Keratinocyte (primary cell): ENCODE data around the gene CCDC148. TPM values are rescaled to one million over a fixed set of nuclear protein-coding genes. Genes with fewer than 3 reads are reported as not detected.

Source experiments
- DNase-seq: peaks from one replicate; pipeline ENCODE4 v3.0.0-alpha.2; 2011; ENCODE audit warnings: low read depth, missing footprints, low spot score
- FAIRE-seq: peaks from 2 replicates; lab custom pipeline; 2011; peaks lifted over from hg19 to GRCh38; lab: Jason Lieb, UNC
- H2AFZ ChIP-seq: 2 replicates; pipeline ENCODE4 v1.6.0; 2012; ENCODE audit warnings: low read length, control low read depth, inconsistent platforms; ENCODE audit not compliant: control insufficient read depth
- H3K27ac ChIP-seq: 2 replicates; pipeline ENCODE4 v1.5.1; 2011; ENCODE audit warnings: low read length; ENCODE audit not compliant: control insufficient read depth, insufficient read depth
- H3K27me3 ChIP-seq: 3 replicates; pipeline ENCODE4 v1.6.0; 2011; ENCODE audit warnings: low read length; ENCODE audit not compliant: control insufficient read depth, insufficient read depth; ENCODE audit errors: extremely low read depth
- H3K36me3 ChIP-seq, 2 experiments: 2 replicates in 1 of 2; 3 replicates in 1 of 2; pipeline ENCODE4 v1.5.1; 2011; ENCODE audit warnings: low read length in 2 of 2, mild to moderate bottlenecking in 1 of 2; ENCODE audit not compliant: control insufficient read depth in 2 of 2, insufficient read depth in 2 of 2; ENCODE audit errors: extremely low read depth in 1 of 2
- H3K4me1 ChIP-seq: 3 replicates; pipeline ENCODE4 v1.5.1; 2011; ENCODE audit warnings: low read length; ENCODE audit not compliant: control insufficient read depth, insufficient read depth; ENCODE audit errors: extremely low read depth
- H3K4me2 ChIP-seq: 3 replicates; pipeline ENCODE4 v1.6.0; 2011; ENCODE audit warnings: low read depth, low read length; ENCODE audit not compliant: control insufficient read depth, insufficient read depth; ENCODE audit errors: extremely low read depth
- H3K4me3 ChIP-seq, 3 experiments: fragments of 200-600 bp in 1 of 3; sonication (generic) in 1 of 3; 2 replicates in 2 of 3; 3 replicates in 1 of 3; pipeline ENCODE4 v1.5.1; 2011 to 2016; ENCODE audit warnings: low read length in 3 of 3, mild to moderate bottlenecking in 3 of 3, control low read depth in 2 of 3, inconsistent platforms in 1 of 3, low read depth in 1 of 3, mixed read lengths in 1 of 3, mixed run types in 1 of 3, moderate library complexity in 1 of 3; ENCODE audit not compliant: control insufficient read depth in 2 of 3, insufficient read depth in 2 of 3; ENCODE audit errors: extremely low read depth in 1 of 3
- H3K79me2 ChIP-seq: 2 replicates; pipeline ENCODE4 v1.6.0; 2012; ENCODE audit warnings: low read length; ENCODE audit not compliant: control insufficient read depth, insufficient read depth
- H3K9ac ChIP-seq: 3 replicates; pipeline ENCODE4 v1.6.0; 2011; ENCODE audit warnings: low read length; ENCODE audit not compliant: control insufficient read depth, insufficient read depth; ENCODE audit errors: extremely low read depth
- H3K9me1 ChIP-seq: 3 replicates; pipeline ENCODE4 v1.6.0; 2011; ENCODE audit warnings: low read length; ENCODE audit not compliant: control insufficient read depth, insufficient read depth; ENCODE audit errors: extremely low read depth
- H3K9me3 ChIP-seq: 2 replicates; pipeline ENCODE4 v1.5.1; 2012; ENCODE audit warnings: low read depth, low read length; ENCODE audit not compliant: control insufficient read depth
- H4K20me1 ChIP-seq: 3 replicates; pipeline ENCODE4 v1.6.0; 2011; ENCODE audit warnings: low read length; ENCODE audit not compliant: control insufficient read depth, insufficient read depth; ENCODE audit errors: extremely low read depth
- EZH2 ChIP-seq: IDR thresholded peaks from one replicate; pipeline ENCODE4 v1.6.1; 2012; ENCODE audit warnings: inconsistent platforms, mild to moderate bottlenecking, low read length, moderate library complexity
- dilution Hi-C: fragments of 300-500 bp; cut with MboI; formaldehyde crosslinking; loops from one replicate; pipeline ENCODE4 v1.7.0; 2020; ENCODE audit warnings: low sequenced_read_pairs; ENCODE audit not compliant: extremely low pct_ligation_motif_present
- polyA plus RNA-seq, 5 experiments: library from polyadenylated mRNA; depleted of rRNA in 3 of 5; stranded (reverse) in 3 of 5; stranded (forward) in 1 of 5; unstranded in 1 of 5; fragments of >200 nt; gene quantifications; 1 replicate in 1 of 5; 2 replicates in 3 of 5; 3 replicates in 1 of 5; pipeline versions ENCODE4 v1.2.1 to v1.2.3, GENCODE V29; 2011 to 2012; ENCODE audit warnings: missing spikeins in 2 of 5, low read depth in 1 of 5, low replicate concordance in 1 of 5
- TF ChIP-seq, protein P1 (sequence below), 3 experiments: IDR thresholded peaks in 1 of 3; conservative IDR thresholded peaks in 1 of 3; optimal IDR thresholded peaks in 1 of 3; 2 replicates in 2 of 3; 3 replicates in 1 of 3; pipeline versions ENCODE3 to v1.5.1; 2011; ENCODE audit warnings: low read length in 3 of 3, mild to moderate bottlenecking in 3 of 3, moderate library complexity in 2 of 3, control low read depth in 1 of 3, inconsistent platforms in 1 of 3; ENCODE audit not compliant: insufficient read depth in 2 of 3; ENCODE audit errors: extremely low read depth in 1 of 3

The CCDC148 gene
- polyA plus RNA-seq, 1 donor (not counting 4 experiments of a cell fraction or from before 2014, with no cell fraction given), result 0.39 TPM

DNA sequence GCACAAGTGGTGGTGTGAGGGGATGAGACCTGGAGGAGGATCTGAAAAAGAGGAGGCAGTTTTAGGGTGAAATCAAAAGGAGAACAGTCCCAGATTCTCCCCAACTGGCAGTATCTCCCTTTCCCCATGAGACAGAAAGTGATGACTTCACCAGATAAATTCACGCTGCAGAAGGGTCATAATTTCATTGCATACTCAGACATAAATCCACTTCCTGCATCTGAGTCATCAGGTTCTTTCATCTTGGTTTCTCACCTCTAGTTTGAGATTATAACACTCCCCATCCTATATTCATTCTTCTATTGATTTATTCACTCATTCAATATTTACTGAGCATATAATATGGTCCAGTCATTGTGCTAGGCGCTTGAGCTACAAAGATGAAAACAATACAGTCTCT is 64.7 kb downstream of the CCDC148 start:
- peak overlapping the region; percentile 81 for H2AFZ ChIP-seq
- dilution Hi-C loops, result no loop called here
- DNase-seq (no peak), FAIRE-seq (peak; percentile 62)
- no peaks in the 10 kb centered on the region for H3K27me3 ChIP-seq
- TF ChIP-seq EZH2, result no peak
- TF ChIP-seq, protein P1, sequence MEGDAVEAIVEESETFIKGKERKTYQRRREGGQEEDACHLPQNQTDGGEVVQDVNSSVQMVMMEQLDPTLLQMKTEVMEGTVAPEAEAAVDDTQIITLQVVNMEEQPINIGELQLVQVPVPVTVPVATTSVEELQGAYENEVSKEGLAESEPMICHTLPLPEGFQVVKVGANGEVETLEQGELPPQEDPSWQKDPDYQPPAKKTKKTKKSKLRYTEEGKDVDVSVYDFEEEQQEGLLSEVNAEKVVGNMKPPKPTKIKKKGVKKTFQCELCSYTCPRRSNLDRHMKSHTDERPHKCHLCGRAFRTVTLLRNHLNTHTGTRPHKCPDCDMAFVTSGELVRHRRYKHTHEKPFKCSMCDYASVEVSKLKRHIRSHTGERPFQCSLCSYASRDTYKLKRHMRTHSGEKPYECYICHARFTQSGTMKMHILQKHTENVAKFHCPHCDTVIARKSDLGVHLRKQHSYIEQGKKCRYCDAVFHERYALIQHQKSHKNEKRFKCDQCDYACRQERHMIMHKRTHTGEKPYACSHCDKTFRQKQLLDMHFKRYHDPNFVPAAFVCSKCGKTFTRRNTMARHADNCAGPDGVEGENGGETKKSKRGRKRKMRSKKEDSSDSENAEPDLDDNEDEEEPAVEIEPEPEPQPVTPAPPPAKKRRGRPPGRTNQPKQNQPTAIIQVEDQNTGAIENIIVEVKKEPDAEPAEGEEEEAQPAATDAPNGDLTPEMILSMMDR (optimal IDR thresholded peaks at IDR 0.05 in 1 of 3, IDR thresholded peaks at IDR 0.05 in 1 of 3, conservative IDR thresholded peaks at IDR 0.05 in 1 of 3; ENCODE audit: extremely low read depth in 1 of 3, insufficient read depth in 2 of 3, low read length in 3 of 3), result no peak
- no peaks in the 10 kb centered on the region for H3K9me1 ChIP-seq
- H3K4me2 ChIP-seq, result peak overlapping the region; percentile 18
- no peaks in the 10 kb centered on the region for H4K20me1 ChIP-seq
- no peak overlapping the region for H3K9ac ChIP-seq
- no peak overlapping the region for H3K27ac ChIP-seq
- H3K9me3 ChIP-seq, result no peaks in the 10 kb centered on the region
- peaks cover 14% of the 10 kb centered on the region for H3K4me1 ChIP-seq
- no peaks in the 10 kb centered on the region for H3K36me3 ChIP-seq
- no peak overlapping the region for H3K4me3 ChIP-seq
- H3K79me2 ChIP-seq, result no peaks in the 10 kb centered on the region

DNA sequence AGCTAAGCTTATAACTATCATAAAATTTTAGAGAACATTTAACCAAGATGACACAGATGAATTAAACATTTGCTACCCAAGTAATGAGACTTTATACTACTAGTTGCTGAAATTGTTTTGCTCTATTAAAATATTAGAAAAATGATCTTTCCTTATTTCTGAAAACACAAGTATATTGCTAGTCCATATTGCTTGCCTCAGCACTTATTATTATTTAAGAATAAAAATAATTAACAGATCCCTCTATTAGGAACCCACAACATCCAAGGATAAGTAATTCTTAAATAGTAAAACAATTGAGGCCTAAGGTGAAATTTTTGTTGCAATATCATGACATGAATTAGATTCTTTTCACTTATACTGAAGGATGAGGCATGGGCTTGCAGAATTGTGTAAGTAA is 65.2 kb downstream of the CCDC148 start:
- Histone ChIP-seq H3K9me1 (no peaks in the 10 kb centered on the region), H2AFZ (peak overlapping the region; percentile 81)
- dilution Hi-C loops, result no loop called here

More for the DNA sequence above, 65.2 kb downstream of the CCDC148 start:
- Histone ChIP-seq H3K4me1 (peaks cover 14% of the 10 kb centered on the region), H4K20me1 (no peaks in the 10 kb centered on the region), H3K9ac (no peak overlapping the region), H3K4me3 (no peak overlapping the region), H3K4me2 (peak overlapping the region; percentile 18), H3K27ac (no peak overlapping the region), H3K27me3 (no peaks in the 10 kb centered on the region), H3K9me3 (no peaks in the 10 kb centered on the region), H3K36me3 (no peaks in the 10 kb centered on the region), H3K79me2 (no peaks in the 10 kb centered on the region)
- TF ChIP-seq EZH2, result no peak
- TF ChIP-seq, protein P1 (optimal IDR thresholded peaks at IDR 0.05 in 1 of 3, IDR thresholded peaks at IDR 0.05 in 1 of 3, conservative IDR thresholded peaks at IDR 0.05 in 1 of 3; ENCODE audit: extremely low read depth in 1 of 3, insufficient read depth in 2 of 3, low read length in 3 of 3), result no peak
- FAIRE-seq (no peak), DNase-seq (no peak)
